ENCODE measurements around the gene NAGK. TPM values are rescaled to one million over a fixed set of nuclear protein-coding genes. Genes with fewer than 3 reads are reported as not detected.
"Not testable (repeated sequence)": the region's sequence is repeated elsewhere in the genome, so short reads cannot be mapped to it uniquely, and the experiment has no call there.

Gene NAGK
- total RNA-seq, 4 donors from 2014 or later: 17.2 to 69.0 (median 55.1) TPM

- no peaks in the 10 kb centered on the region for H3K27me3 ChIP-seq
- intact Hi-C loops (cut with DNase I; ENCODE audit: low total_unique reads): no loop called here
These were observed 31.9 kb downstream of the NAGK start for GRCh38 chr2:71100195-71100964.

GRCh38 chr2:71101656-71102055 lies 33.2 kb downstream of the NAGK start:
- intact Hi-C loops (cut with DNase I; ENCODE audit: low total_unique reads): no loop called here
- Histone ChIP-seq H3K36me3 (no peaks in the 10 kb centered on the region), H3K4me3 (no peak overlapping the region), H3K4me1 (no peaks in the 10 kb centered on the region), H3K27me3 (no peaks in the 10 kb centered on the region), H3K27ac (no peak overlapping the region), H3K9me3 (no peaks in the 10 kb centered on the region)
- TF ChIP-seq POLR2A (IDR thresholded peaks at IDR 0.05) (no peak), CTCF (IDR thresholded peaks at IDR 0.05) (no peak)
- DNase-seq: no peak

More at GRCh38 chr2:71100195-71100964, 31.9 kb downstream of the NAGK start:
- no peak for DNase-seq
- Histone ChIP-seq H3K4me3 (no peak overlapping the region), H3K4me1 (no peaks in the 10 kb centered on the region), H3K27ac (no peak overlapping the region), H3K36me3 (no peaks in the 10 kb centered on the region), H3K9me3 (no peaks in the 10 kb centered on the region)
- TF ChIP-seq CTCF (IDR thresholded peaks at IDR 0.05) (peak in 2 of 4 experiments; percentile 30 to 47), POLR2A (IDR thresholded peaks at IDR 0.05) (no peak)

- Histone ChIP-seq H3K36me3 (no peaks in the 10 kb centered on the region), H3K9me3 (no peaks in the 10 kb centered on the region), H3K4me1 (no peaks in the 10 kb centered on the region), H3K4me3 (no peak overlapping the region), H3K27me3 (no peaks in the 10 kb centered on the region), H3K27ac (no peak overlapping the region)
- TF ChIP-seq CTCF (IDR thresholded peaks at IDR 0.05) (no peak), POLR2A (IDR thresholded peaks at IDR 0.05) (no peak)
- no peak for DNase-seq
- intact Hi-C loops (cut with DNase I; ENCODE audit: low total_unique reads): no loop called here
These were observed 34.7 kb downstream of the NAGK start for GRCh38 chr2:71102981-71103681.

- Histone ChIP-seq H3K27me3 (no peaks in the 10 kb centered on the region), H3K36me3 (no peaks in the 10 kb centered on the region), H3K27ac (no peak overlapping the region), H3K4me1 (no peaks in the 10 kb centered on the region), H3K4me3 (no peak overlapping the region), H3K9me3 (no peaks in the 10 kb centered on the region)
- TF ChIP-seq POLR2A (IDR thresholded peaks at IDR 0.05) (no peak), CTCF (IDR thresholded peaks at IDR 0.05) (no peak)
- no peak for DNase-seq
- intact Hi-C loops (cut with DNase I; ENCODE audit: low total_unique reads): no loop called here
These were observed 35.4 kb downstream of the NAGK start for GRCh38 chr2:71103809-71104208.

GRCh38 chr2:71106463-71106862 lies 38.0 kb downstream of the NAGK start:
- DNase-seq; H3K27me3 ChIP-seq; H3K4me1 ChIP-seq; H3K27ac ChIP-seq; H3K4me3 ChIP-seq; H3K9me3 ChIP-seq; H3K36me3 ChIP-seq; intact Hi-C loops (cut with DNase I; ENCODE audit: low total_unique reads): not testable (repeated sequence)
